ENCODE results near the gene CSMD2. TPM values are rescaled to one million over a fixed set of nuclear protein-coding genes. Genes with fewer than 3 reads are reported as not detected.

CSMD2 gene
- total and polyA plus RNA-seq, 2 experiments from 2014 or later = 5.3 to 16.6 TPM

DNA sequence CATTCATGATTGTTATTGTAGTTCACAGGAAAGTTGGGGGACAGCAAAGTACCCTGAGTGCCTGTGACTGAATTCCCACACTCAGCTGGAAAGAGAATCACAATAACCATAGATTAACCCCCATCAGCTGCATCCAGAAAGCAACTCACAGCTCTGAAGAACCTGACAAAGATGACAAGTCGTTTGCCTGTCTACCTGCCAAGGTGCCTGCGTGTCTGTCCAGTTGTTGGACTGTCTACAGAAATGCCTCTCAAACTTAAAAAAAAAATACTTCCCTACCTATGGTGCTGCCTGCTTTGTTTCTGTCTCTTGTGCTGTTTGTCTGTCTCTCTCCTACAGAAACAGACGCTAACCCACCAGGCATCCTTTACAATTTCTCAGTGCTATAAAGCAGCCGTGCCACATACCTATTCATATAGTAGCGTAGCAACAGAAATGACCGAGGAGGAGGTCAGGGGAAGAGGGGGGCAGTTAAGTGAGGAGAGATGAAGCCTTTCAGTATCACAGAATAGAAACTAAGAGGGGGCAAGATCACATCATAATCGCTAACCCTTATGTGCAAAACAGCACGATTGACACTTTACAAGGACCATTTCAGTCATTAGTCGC, 455.8 kb downstream of the CSMD2 start:
- TF ChIP-seq ZNF114 (CRISPR knock-in tag; IDR thresholded peaks at IDR 0.05) = no peak
- no peak for TF ChIP-seq JUNB (IDR thresholded peaks at IDR 0.05; ENCODE audit: unreplicated experiment)
- TF ChIP-seq POLR2AphosphoS5 (IDR thresholded peaks at IDR 0.05; ENCODE audit: low read depth) = no peak
- TF ChIP-seq NANOG (IDR thresholded peaks at IDR 0.05; ENCODE audit: borderline replicate concordance) = no peak
- TF ChIP-seq EZH2phosphoT487 (IDR thresholded peaks at IDR 0.05; ENCODE audit: unreplicated experiment) = no peak
- TF ChIP-seq STAT1 (IDR thresholded peaks at IDR 0.05; ENCODE audit: unreplicated experiment) = no peak
- no peak for TF ChIP-seq ZNF331 (CRISPR knock-in tag; IDR thresholded peaks at IDR 0.05; ENCODE audit: low read depth)
- TF ChIP-seq, protein P1, sequence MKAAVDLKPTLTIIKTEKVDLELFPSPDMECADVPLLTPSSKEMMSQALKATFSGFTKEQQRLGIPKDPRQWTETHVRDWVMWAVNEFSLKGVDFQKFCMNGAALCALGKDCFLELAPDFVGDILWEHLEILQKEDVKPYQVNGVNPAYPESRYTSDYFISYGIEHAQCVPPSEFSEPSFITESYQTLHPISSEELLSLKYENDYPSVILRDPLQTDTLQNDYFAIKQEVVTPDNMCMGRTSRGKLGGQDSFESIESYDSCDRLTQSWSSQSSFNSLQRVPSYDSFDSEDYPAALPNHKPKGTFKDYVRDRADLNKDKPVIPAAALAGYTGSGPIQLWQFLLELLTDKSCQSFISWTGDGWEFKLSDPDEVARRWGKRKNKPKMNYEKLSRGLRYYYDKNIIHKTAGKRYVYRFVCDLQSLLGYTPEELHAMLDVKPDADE (IDR thresholded peaks at IDR 0.05) = no peak
- TF ChIP-seq, protein P2, sequence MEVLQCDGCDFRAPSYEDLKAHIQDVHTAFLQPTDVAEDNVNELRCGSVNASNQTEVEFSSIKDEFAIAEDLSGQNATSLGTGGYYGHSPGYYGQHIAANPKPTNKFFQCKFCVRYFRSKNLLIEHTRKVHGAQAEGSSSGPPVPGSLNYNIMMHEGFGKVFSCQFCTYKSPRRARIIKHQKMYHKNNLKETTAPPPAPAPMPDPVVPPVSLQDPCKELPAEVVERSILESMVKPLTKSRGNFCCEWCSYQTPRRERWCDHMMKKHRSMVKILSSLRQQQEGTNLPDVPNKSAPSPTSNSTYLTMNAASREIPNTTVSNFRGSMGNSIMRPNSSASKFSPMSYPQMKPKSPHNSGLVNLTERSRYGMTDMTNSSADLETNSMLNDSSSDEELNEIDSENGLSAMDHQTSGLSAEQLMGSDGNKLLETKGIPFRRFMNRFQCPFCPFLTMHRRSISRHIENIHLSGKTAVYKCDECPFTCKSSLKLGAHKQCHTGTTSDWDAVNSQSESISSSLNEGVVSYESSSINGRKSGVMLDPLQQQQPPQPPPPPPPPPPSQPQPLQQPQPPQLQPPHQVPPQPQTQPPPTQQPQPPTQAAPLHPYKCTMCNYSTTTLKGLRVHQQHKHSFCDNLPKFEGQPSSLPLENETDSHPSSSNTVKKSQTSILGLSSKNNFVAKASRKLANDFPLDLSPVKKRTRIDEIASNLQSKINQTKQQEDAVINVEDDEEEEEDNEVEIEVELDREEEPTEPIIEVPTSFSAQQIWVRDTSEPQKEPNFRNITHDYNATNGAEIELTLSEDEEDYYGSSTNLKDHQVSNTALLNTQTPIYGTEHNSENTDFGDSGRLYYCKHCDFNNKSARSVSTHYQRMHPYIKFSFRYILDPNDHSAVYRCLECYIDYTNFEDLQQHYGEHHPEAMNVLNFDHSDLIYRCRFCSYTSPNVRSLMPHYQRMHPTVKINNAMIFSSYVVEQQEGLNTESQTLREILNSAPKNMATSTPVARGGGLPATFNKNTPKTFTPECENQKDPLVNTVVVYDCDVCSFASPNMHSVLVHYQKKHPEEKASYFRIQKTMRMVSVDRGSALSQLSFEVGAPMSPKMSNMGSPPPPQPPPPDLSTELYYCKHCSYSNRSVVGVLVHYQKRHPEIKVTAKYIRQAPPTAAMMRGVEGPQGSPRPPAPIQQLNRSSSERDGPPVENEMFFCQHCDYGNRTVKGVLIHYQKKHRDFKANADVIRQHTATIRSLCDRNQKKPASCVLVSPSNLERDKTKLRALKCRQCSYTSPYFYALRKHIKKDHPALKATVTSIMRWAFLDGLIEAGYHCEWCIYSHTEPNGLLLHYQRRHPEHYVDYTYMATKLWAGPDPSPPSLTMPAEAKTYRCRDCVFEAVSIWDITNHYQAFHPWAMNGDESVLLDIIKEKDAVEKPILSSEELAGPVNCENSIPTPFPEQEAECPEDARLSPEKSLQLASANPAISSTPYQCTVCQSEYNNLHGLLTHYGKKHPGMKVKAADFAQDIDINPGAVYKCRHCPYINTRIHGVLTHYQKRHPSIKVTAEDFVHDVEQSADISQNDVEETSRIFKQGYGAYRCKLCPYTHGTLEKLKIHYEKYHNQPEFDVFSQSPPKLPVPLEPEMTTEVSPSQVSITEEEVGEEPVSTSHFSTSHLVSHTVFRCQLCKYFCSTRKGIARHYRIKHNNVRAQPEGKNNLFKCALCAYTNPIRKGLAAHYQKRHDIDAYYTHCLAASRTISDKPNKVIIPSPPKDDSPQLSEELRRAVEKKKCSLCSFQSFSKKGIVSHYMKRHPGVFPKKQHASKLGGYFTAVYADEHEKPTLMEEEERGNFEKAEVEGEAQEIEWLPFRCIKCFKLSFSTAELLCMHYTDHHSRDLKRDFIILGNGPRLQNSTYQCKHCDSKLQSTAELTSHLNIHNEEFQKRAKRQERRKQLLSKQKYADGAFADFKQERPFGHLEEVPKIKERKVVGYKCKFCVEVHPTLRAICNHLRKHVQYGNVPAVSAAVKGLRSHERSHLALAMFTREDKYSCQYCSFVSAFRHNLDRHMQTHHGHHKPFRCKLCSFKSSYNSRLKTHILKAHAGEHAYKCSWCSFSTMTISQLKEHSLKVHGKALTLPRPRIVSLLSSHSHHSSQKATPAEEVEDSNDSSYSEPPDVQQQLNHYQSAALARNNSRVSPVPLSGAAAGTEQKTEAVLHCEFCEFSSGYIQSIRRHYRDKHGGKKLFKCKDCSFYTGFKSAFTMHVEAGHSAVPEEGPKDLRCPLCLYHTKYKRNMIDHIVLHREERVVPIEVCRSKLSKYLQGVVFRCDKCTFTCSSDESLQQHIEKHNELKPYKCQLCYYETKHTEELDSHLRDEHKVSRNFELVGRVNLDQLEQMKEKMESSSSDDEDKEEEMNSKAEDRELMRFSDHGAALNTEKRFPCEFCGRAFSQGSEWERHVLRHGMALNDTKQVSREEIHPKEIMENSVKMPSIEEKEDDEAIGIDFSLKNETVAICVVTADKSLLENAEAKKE (CRISPR knock-in tag; IDR thresholded peaks at IDR 0.05) = no peak
- no peak for TF ChIP-seq EZH2 (IDR thresholded peaks at IDR 0.05; ENCODE audit: low read depth, unreplicated experiment)
- TF ChIP-seq, protein P3, sequence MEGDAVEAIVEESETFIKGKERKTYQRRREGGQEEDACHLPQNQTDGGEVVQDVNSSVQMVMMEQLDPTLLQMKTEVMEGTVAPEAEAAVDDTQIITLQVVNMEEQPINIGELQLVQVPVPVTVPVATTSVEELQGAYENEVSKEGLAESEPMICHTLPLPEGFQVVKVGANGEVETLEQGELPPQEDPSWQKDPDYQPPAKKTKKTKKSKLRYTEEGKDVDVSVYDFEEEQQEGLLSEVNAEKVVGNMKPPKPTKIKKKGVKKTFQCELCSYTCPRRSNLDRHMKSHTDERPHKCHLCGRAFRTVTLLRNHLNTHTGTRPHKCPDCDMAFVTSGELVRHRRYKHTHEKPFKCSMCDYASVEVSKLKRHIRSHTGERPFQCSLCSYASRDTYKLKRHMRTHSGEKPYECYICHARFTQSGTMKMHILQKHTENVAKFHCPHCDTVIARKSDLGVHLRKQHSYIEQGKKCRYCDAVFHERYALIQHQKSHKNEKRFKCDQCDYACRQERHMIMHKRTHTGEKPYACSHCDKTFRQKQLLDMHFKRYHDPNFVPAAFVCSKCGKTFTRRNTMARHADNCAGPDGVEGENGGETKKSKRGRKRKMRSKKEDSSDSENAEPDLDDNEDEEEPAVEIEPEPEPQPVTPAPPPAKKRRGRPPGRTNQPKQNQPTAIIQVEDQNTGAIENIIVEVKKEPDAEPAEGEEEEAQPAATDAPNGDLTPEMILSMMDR (conservative IDR thresholded peaks at IDR 0.05; ENCODE audit: low read depth in 2 of 2) = no peak
- no peak for TF ChIP-seq CREB1 (CRISPR knock-in tag; IDR thresholded peaks at IDR 0.05; ENCODE audit: low read depth)
- TF ChIP-seq, protein P4, sequence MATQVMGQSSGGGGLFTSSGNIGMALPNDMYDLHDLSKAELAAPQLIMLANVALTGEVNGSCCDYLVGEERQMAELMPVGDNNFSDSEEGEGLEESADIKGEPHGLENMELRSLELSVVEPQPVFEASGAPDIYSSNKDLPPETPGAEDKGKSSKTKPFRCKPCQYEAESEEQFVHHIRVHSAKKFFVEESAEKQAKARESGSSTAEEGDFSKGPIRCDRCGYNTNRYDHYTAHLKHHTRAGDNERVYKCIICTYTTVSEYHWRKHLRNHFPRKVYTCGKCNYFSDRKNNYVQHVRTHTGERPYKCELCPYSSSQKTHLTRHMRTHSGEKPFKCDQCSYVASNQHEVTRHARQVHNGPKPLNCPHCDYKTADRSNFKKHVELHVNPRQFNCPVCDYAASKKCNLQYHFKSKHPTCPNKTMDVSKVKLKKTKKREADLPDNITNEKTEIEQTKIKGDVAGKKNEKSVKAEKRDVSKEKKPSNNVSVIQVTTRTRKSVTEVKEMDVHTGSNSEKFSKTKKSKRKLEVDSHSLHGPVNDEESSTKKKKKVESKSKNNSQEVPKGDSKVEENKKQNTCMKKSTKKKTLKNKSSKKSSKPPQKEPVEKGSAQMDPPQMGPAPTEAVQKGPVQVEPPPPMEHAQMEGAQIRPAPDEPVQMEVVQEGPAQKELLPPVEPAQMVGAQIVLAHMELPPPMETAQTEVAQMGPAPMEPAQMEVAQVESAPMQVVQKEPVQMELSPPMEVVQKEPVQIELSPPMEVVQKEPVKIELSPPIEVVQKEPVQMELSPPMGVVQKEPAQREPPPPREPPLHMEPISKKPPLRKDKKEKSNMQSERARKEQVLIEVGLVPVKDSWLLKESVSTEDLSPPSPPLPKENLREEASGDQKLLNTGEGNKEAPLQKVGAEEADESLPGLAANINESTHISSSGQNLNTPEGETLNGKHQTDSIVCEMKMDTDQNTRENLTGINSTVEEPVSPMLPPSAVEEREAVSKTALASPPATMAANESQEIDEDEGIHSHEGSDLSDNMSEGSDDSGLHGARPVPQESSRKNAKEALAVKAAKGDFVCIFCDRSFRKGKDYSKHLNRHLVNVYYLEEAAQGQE (IDR thresholded peaks at IDR 0.05; ENCODE audit: unreplicated experiment) = no peak
- no peak overlapping the region for H3K4me2 ChIP-seq

More for the DNA sequence above, 455.8 kb downstream of the CSMD2 start:
- DNase-seq (ENCODE audit: low spot score) (no peak), ATAC-seq (no peak)
- H3K36me3 Mint-ChIP-seq (ENCODE audit: low read depth) = peaks cover 18% of the 10 kb centered on the region
- no peak overlapping the region for H3K4me3 Mint-ChIP-seq
- H3K27ac Mint-ChIP-seq = no peak overlapping the region
- Histone ChIP-seq H3K79me2 (replicated peaks; ENCODE audit: insufficient read depth) (no peaks in the 10 kb centered on the region), H3K27me3 (ENCODE audit: insufficient read depth) (no peaks in the 10 kb centered on the region), H3F3A (replicated peaks; ENCODE audit: low read depth) (no peaks in the 10 kb centered on the region), H3K4me1 (ENCODE audit: insufficient read depth) (peaks cover 5% of the 10 kb centered on the region; the same call in 1 of the 2 replicates), H3K4me3 (no peak overlapping the region), H2AFZ (no peak overlapping the region), H3K9me2 (ENCODE audit: insufficient read depth) (no peaks in the 10 kb centered on the region), H3K36me3 (ENCODE audit: insufficient read depth) (no peaks in the 10 kb centered on the region), H4K20me1 (replicated peaks; ENCODE audit: insufficient read depth) (0 out of 2 replicates have a peak, but pooled peaks cover 4% of the 10 kb centered on the region), H3K27ac (ENCODE audit: low read depth) (no peak overlapping the region)
- H3K4me1 Mint-ChIP-seq = peaks cover 14% of the 10 kb centered on the region; the same call in 2 of the 3 replicates
- peaks cover 1% of the 10 kb centered on the region for H3K27me3 Mint-ChIP-seq (ENCODE audit: insufficient read depth, low read depth, poor library complexity)
- no peaks in the 10 kb centered on the region for H3K9me3 Mint-ChIP-seq
